Tibial nerve (tissue), 4 donors: Measurements from ENCODE around the gene IKZF4. TPM values are rescaled to one million over a fixed set of nuclear protein-coding genes. Genes with fewer than 3 reads are reported as not detected.
A peak's percentile ranks its signal among the peaks of the same experiment; 100 is the strongest.

Experiments used
- DNase-seq, 2 donors: peaks; one replicate each; pipeline ENCODE4 v3.0.0-alpha.2; 2019; ENCODE audit warnings: low spot score in 2 of 2
- H3K27ac ChIP-seq, 4 donors: fragments of 200-600 bp; sonication (generic) in 3 of 4; one replicate each; pipeline ENCODE4 v1.5.1; 2017 to 2019; ENCODE audit warnings: mild to moderate bottlenecking in 1 of 4
- H3K27me3 ChIP-seq, 2 donors: fragments of 200-600 bp; sonication (generic) in 1 of 2; one replicate each; pipeline versions ENCODE4 v1.5.1 to v1.6.0; 2017 to 2019
- H3K36me3 ChIP-seq, 3 donors: fragments of 200-600 bp; sonication (generic); one replicate each; pipeline ENCODE4 v1.5.1; 2018 to 2019
- H3K4me1 ChIP-seq, 4 donors: fragments of 200-600 bp; sonication (generic) in 3 of 4; one replicate each; pipeline ENCODE4 v1.5.1; 2017 to 2019
- H3K4me3 ChIP-seq, 4 donors: fragments of 200-600 bp; sonication (generic) in 3 of 4; one replicate each; pipeline ENCODE4 v1.5.1; 2017 to 2019; ENCODE audit warnings: mild to moderate bottlenecking in 1 of 4, moderate library complexity in 1 of 4
- H3K9me3 ChIP-seq, 4 donors: fragments of 200-600 bp; sonication (generic) in 3 of 4; one replicate each; pipeline ENCODE4 v1.5.1; 2017 to 2019
- CTCF ChIP-seq, 5 experiments: fragments of 200-600 bp in 3 of 5; fragments of 450-650 bp in 2 of 5; sonication (generic) in 3 of 5; IDR thresholded peaks; one replicate each; pipeline ENCODE4 v1.5.1; 2016 to 2019; ENCODE audit warnings: antibody characterized with exemption in 5 of 5, mild to moderate bottlenecking in 3 of 5, moderate library complexity in 2 of 5
- EP300 ChIP-seq, 2 donors: sonication (generic); formaldehyde crosslinking; IDR thresholded peaks; one replicate each; pipeline ENCODE4 v1.6.1; 2017; ENCODE audit warnings: antibody characterized with exemption in 2 of 2, mild to moderate bottlenecking in 1 of 2
- POLR2A ChIP-seq, 2 donors: fragments of 450-650 bp; IDR thresholded peaks; one replicate each; pipeline ENCODE4 v1.6.1; 2017; ENCODE audit warnings: antibody characterized with exemption in 2 of 2, mild to moderate bottlenecking in 2 of 2, moderate library complexity in 2 of 2
- WGBS, 2 donors: methylation state at CpG; one replicate each; pipeline ENCODE4 v1.1.5; 2018; 5-methylcytosine and 5-hydroxymethylcytosine counted together
- total RNA-seq, 4 donors: library from RNA; depleted of rRNA; stranded (reverse); fragments of >200 nt; gene quantifications; one replicate each; pipeline ENCODE4 v1.1.0, GENCODE V29; 2016

IKZF4 gene
- total RNA-seq, 4 donors from 2014 or later: 3.8 to 9.6 (median 6.4) TPM

GRCh38 chr12:55991110-55991509 is 29.7 kb upstream of the IKZF4 start:
- H3K27me3 ChIP-seq: no peaks in the 10 kb centered on the region
- peaks cover 3 to 94% (median 31%) of the 10 kb centered on the region in 3 donors for H3K36me3 ChIP-seq
- H3K27ac ChIP-seq: no peak overlapping the region
- WGBS, 2 donors: 72 to 84% methylated on average over 3 of the region's 3 CpGs
- H3K4me1 ChIP-seq: peaks cover 0 to 3% (median under 1%) of the 10 kb centered on the region in 4 donors
- DNase-seq: no peak
- H3K4me3 ChIP-seq: no peak overlapping the region
- TF ChIP-seq POLR2A (IDR thresholded peaks at IDR 0.05): no peak
- TF ChIP-seq CTCF (IDR thresholded peaks at IDR 0.05): no peak
- TF ChIP-seq EP300 (IDR thresholded peaks at IDR 0.05): no peak
- no peaks in the 10 kb centered on the region for H3K9me3 ChIP-seq

GRCh38 chr12:55993230-55993853 is 27.5 kb upstream of the IKZF4 start:
- Histone ChIP-seq H3K27me3 (no peaks in the 10 kb centered on the region), H3K4me3 (no peak overlapping the region), H3K27ac (no peak overlapping the region), H3K9me3 (no peaks in the 10 kb centered on the region), H3K4me1 (peaks cover 0 to 18% (median 9%) of the 10 kb centered on the region in 4 donors), H3K36me3 (peaks cover 3 to 72% (median 31%) of the 10 kb centered on the region in 3 donors)
- WGBS, 2 donors: 83 to 84% methylated on average over 4 of the region's 4 CpGs
- no peak for DNase-seq
- TF ChIP-seq CTCF (IDR thresholded peaks at IDR 0.05) (no peak), POLR2A (IDR thresholded peaks at IDR 0.05) (no peak), EP300 (IDR thresholded peaks at IDR 0.05) (no peak)

GRCh38 chr12:55995366-55995765 is 25.5 kb upstream of the IKZF4 start:
- no peak for TF ChIP-seq CTCF (IDR thresholded peaks at IDR 0.05)
- TF ChIP-seq POLR2A (IDR thresholded peaks at IDR 0.05): no peak
- no peak for TF ChIP-seq EP300 (IDR thresholded peaks at IDR 0.05)
- no peaks in the 10 kb centered on the region for H3K9me3 ChIP-seq
- peaks cover 0 to 69% (median 31%) of the 10 kb centered on the region in 3 donors for H3K36me3 ChIP-seq
- H3K4me1 ChIP-seq: peaks cover 0 to 22% (median 9%) of the 10 kb centered on the region in 4 donors
- H3K27me3 ChIP-seq: no peaks in the 10 kb centered on the region
- WGBS, 2 donors: 73 to 79% methylated on average over 8 of the region's 8 CpGs
- H3K4me3 ChIP-seq: no peak overlapping the region
- peak overlapping the region in 1 of 4 donors; percentile 83 for H3K27ac ChIP-seq
- DNase-seq: no peak

- peaks cover 0 to 65% (median 23%) of the 10 kb centered on the region in 3 donors for H3K36me3 ChIP-seq
- peak overlapping the region; percentile 75 to 92 (median 82) for H3K27ac ChIP-seq
- peak; percentile 79 to 93 (median 84) for TF ChIP-seq CTCF (IDR thresholded peaks at IDR 0.05)
- no peak for TF ChIP-seq POLR2A (IDR thresholded peaks at IDR 0.05)
- 19 to 23% methylated on average over 14 of the region's 14 CpGs for WGBS, 2 donors
- peaks cover 0 to 22% (median 9%) of the 10 kb centered on the region in 4 donors for H3K4me1 ChIP-seq
- H3K27me3 ChIP-seq: no peaks in the 10 kb centered on the region
- peak overlapping the region; percentile 38 to 72 (median 50) for H3K4me3 ChIP-seq
- H3K9me3 ChIP-seq: no peaks in the 10 kb centered on the region
- peak; percentile 26 to 52 for DNase-seq
Measured at GRCh38 chr12:55996201-55996714, 24.6 kb upstream of the IKZF4 start.
